Testis (tissue), 3 donors: ENCODE data around the gene CDKAL1. TPM values are rescaled to one million over a fixed set of nuclear protein-coding genes. Genes with fewer than 3 reads are reported as not detected.

Experiments
- DNase-seq: peaks from one replicate; pipeline ENCODE4 v3.0.0-alpha.2; 2019
- H3K27ac ChIP-seq, 2 donors: fragments of 200-600 bp; sonication (generic); one replicate each; pipeline ENCODE4 v1.5.1; 2019
- H3K27me3 ChIP-seq: fragments of 200-600 bp; sonication (generic); one replicate; pipeline ENCODE4 v1.5.1; 2019
- H3K36me3 ChIP-seq: fragments of 200-600 bp; sonication (generic); one replicate; pipeline ENCODE4 v1.5.1; 2017; ENCODE audit warnings: low read depth; ENCODE audit errors: missing control alignments
- H3K4me1 ChIP-seq: fragments of 200-600 bp; sonication (generic); one replicate; pipeline ENCODE4 v1.5.1; 2019
- H3K4me3 ChIP-seq, 2 donors: fragments of 200-600 bp; sonication (generic); one replicate each; pipeline ENCODE4 v1.5.1; 2017 to 2019
- H3K9me3 ChIP-seq: fragments of 200-600 bp; sonication (generic); one replicate; pipeline ENCODE4 v1.5.1; 2017
- CTCF ChIP-seq, 3 experiments: fragments of 450-650 bp in 2 of 3; fragments of 200-600 bp in 1 of 3; sonication (generic) in 1 of 3; IDR thresholded peaks; one replicate each; pipeline ENCODE4 v1.5.1; 2016 to 2019; ENCODE audit warnings: antibody characterized with exemption in 3 of 3, mild to moderate bottlenecking in 2 of 3, moderate library complexity in 1 of 3
- POLR2A ChIP-seq: fragments of 450-650 bp; IDR thresholded peaks from one replicate; pipeline ENCODE4 v1.6.1; 2017; ENCODE audit warnings: antibody characterized with exemption, mild to moderate bottlenecking, moderate library complexity
- WGBS, 2 donors: methylation state at CpG; one replicate each; pipeline ENCODE4 v1.1.5; 2018; 5-methylcytosine and 5-hydroxymethylcytosine counted together
- intact Hi-C: fragments of 100-400 bp; cut with DNase I; formaldehyde crosslinking; loops from one replicate; pipeline ENCODE4 v1.15.1; 2023; ENCODE audit warnings: low total_unique reads
- polyA plus RNA-seq: library from polyadenylated mRNA; stranded (reverse); fragments of 350-450 nt; fragmentation: Illumina TruSeq; extraction: RNeasy Lipid Tissue Mini Kit (QIAGEN cat#74804); gene quantifications from one replicate; pipeline ENCODE4 v1.2.3, GENCODE V29; 2014; ENCODE audit warnings: low read depth, low replicate concordance; ENCODE audit not compliant: insufficient read depth
- total RNA-seq, 2 donors: library from RNA; depleted of rRNA; stranded (reverse); fragments of >200 nt; gene quantifications; one replicate each; pipeline ENCODE4 v1.2.3, GENCODE V29; 2016

Gene CDKAL1
- total and polyA plus RNA-seq, 3 donors from 2014 or later, result 11.1 to 18.5 (median 16.1) TPM

GRCh38 chr6:20770773-20771172 is 236.5 kb downstream of the CDKAL1 start:
- H3K36me3 ChIP-seq, result no peaks in the 10 kb centered on the region
- H3K27ac ChIP-seq, result no peak overlapping the region
- H3K4me1 ChIP-seq, result no peaks in the 10 kb centered on the region
- intact Hi-C loops, result no loop called here
- no peaks in the 10 kb centered on the region for H3K9me3 ChIP-seq
- H3K27me3 ChIP-seq, result no peaks in the 10 kb centered on the region
- DNase-seq, result no peak
- TF ChIP-seq CTCF (IDR thresholded peaks at IDR 0.05) (no peak), POLR2A (no peak)
- 71 to 85% methylated on average over 1 of the region's 1 CpG for WGBS, 2 donors
- no peak overlapping the region for H3K4me3 ChIP-seq

- Histone ChIP-seq H3K27me3 (no peaks in the 10 kb centered on the region), H3K4me1 (no peaks in the 10 kb centered on the region), H3K4me3 (no peak overlapping the region), H3K9me3 (no peaks in the 10 kb centered on the region), H3K27ac (no peak overlapping the region), H3K36me3 (no peaks in the 10 kb centered on the region)
- TF ChIP-seq POLR2A, result no peak
- no peak for TF ChIP-seq CTCF (IDR thresholded peaks at IDR 0.05)
- 89% methylated on average over 6 of the region's 6 CpGs for WGBS, 2 donors
- DNase-seq, result no peak
- intact Hi-C loops, result no loop called here
Measured at GRCh38 chr6:20771409-20771808, 237.2 kb downstream of the CDKAL1 start.

GRCh38 chr6:20773822-20774221 is 239.6 kb downstream of the CDKAL1 start:
- WGBS, 2 donors, result 88 to 95% methylated on average over 1 of the region's 1 CpG
- intact Hi-C loops, result no loop called here

GRCh38 chr6:20775981-20776380 is 241.7 kb downstream of the CDKAL1 start:
- Histone ChIP-seq H3K9me3 (no peaks in the 10 kb centered on the region), H3K36me3 (no peaks in the 10 kb centered on the region), H3K27ac (no peak overlapping the region), H3K4me3 (no peak overlapping the region), H3K27me3 (no peaks in the 10 kb centered on the region), H3K4me1 (no peaks in the 10 kb centered on the region)
- WGBS, 2 donors, result 89 to 96% methylated on average over 1 of the region's 1 CpG
- intact Hi-C loops, result no loop called here
- no peak for TF ChIP-seq CTCF (IDR thresholded peaks at IDR 0.05)
- no peak for TF ChIP-seq POLR2A
- DNase-seq, result no peak

More at GRCh38 chr6:20773822-20774221, 239.6 kb downstream of the CDKAL1 start:
- no peak for DNase-seq
- no peaks in the 10 kb centered on the region for H3K36me3 ChIP-seq
- H3K27me3 ChIP-seq, result no peaks in the 10 kb centered on the region
- TF ChIP-seq CTCF (IDR thresholded peaks at IDR 0.05) (no peak), POLR2A (no peak)
- no peak overlapping the region for H3K4me3 ChIP-seq
- H3K4me1 ChIP-seq, result no peaks in the 10 kb centered on the region
- H3K27ac ChIP-seq, result no peak overlapping the region
- no peaks in the 10 kb centered on the region for H3K9me3 ChIP-seq

- Histone ChIP-seq H3K4me1 (no peaks in the 10 kb centered on the region), H3K9me3 (no peaks in the 10 kb centered on the region), H3K36me3 (no peaks in the 10 kb centered on the region), H3K27ac (no peak overlapping the region), H3K4me3 (no peak overlapping the region), H3K27me3 (no peaks in the 10 kb centered on the region)
- DNase-seq, result no peak
- no peak for TF ChIP-seq POLR2A
- TF ChIP-seq CTCF (IDR thresholded peaks at IDR 0.05), result no peak
- intact Hi-C loops, result no loop called here
Measured at GRCh38 chr6:20777801-20778200, 243.5 kb downstream of the CDKAL1 start.
